ENCODE results near the gene ELF4.

Gene ELF4

DNA sequence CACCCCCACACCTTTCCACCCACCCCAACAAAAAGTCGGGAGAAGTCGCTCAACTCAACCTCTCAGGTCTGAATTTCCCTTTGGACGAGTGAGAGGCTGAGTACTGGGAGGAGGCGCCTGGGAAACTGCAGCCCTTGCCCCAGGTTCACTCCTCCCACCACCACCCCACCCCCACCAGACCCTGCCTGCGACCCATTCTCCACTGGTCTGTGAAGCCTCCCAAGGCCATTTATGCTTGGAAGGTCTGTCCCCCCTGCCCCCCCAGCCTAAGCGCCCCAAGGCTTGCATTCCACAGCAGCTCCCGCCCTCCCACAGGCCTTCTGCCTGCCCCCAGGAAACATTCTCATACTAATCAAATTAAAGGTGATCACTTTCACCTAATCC, 27.2 kb downstream of the ELF4 start:
- no peak for DNase-seq

DNA sequence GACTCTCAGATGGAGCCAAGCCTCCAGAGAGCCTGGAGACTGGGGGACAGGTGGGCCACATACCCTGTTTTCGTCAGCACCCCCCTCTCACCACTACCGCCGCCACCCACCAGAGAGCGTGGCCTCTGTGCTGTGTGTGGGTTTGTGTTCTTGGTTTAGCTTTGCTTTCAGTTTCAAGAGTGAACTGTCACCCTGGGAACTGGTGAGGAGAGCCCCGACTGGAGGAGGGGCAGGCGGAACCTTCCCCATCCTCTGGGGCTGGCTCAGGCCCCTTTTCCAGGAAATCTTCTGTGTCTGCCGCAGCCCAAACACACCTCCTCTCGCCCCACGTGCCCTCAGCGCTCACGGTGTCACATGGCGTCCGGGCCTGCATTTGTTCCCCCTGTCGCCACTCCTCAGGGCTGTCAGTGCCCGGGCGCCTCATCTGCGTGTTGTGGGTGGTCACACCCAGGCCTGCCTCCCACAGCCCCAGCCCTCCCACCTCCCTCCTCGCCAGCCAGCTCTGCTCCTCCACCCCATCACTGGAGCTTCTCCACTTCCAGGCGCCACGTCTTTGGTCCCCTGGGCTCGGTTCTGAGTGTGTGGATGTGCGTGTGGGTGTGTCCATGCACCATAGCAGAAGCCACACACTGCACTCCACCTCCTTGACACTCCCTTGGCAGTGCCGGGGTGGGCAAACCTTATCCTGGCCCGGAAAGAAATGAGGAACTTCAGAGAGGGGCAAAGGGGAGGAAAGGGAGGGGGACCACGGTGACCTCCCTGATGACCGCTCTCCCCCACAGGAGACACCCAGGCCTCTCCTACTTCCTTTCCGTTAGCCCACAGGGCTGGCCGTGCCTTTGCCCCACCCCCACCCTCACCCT, 27.8 kb downstream of the ELF4 start:
- no peak for DNase-seq

DNA sequence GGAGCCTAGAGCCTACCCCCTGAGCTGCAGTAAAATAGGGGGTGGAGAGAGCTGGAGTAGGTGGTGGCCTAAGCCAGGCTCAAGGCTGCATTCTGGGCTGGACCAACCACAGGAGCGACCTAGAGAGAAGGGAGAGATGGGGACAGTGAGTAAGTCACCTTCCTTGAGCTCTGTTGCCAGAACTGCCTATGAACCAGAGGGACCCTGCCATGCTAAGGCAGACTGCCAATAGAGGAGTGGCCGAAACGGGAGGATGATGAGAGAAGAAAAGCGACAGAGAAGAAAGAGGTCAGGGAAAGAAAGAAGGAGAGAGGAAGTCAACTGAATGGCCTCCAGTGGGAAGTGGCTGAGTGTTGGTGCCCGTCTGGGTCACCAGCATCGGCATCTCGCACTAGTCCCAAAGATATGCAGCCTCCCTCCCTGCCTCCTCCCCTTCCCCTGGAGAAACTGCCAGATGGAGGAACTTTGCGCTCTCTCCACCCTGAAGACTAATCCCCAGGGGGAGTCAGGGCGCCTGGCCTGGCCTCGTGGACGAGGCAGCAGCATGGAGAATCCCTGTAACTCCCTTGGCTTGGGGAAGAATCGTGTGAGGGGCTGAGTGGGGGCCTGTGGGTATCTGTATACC, 28.8 kb downstream of the ELF4 start:
- no peak for DNase-seq

DNA sequence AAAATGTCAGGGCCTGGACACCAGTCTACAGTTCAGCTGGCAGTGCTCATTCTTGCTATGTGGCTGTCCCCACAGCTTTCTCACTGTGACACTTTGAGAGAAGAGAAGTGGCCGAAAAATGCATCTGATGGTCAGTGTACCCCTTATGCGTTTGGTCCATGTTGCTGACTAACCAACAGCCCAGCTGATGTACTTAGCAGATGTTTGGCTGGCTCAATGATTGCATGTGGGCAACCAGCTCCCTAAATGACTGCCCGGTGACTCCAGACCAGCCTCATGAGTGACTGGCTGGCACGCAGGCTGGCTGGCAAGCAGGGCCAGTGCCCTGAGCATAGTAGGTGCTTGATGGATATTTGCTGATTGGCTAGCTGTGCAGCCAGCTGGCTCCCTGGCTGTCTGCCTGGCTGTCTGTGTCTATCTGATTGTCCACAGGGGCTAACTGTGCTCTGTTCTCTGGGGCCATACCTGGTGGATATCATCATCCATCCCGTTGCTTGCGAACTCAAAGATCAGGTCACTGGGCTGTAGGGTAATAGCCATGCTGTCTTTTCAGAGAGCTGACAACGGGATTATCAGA, 29.4 kb downstream of the ELF4 start:
- DNase-seq, result no peak

DNA sequence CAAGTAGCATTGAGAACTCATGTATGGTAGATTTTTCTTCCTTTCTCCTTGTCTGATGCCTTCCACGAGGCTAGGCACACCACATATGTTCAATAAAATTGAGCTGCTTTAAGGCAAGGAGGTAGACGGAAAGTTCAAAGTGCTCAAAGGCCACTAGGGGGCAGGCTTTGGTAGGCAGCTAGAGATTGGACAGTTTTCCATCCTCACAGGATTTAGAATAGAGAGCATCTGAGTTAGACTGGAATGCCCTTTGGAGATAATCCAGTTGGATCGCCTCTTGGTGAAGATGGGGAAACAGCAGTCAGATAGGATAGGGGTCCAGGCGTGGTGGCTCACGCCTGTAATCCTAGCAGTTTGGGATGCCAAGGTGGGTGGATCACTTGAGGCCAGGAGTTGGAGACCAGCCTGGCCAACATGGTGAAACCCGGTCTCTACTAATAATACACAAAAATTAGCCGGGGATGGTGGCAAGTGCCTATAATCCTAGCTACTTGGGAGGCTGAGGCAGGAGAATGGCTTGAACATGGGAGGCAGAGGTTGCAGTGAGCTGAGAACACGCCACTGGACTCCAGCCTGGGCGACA, 30.4 kb downstream of the ELF4 start:
- peak; percentile 70 for DNase-seq

DNA sequence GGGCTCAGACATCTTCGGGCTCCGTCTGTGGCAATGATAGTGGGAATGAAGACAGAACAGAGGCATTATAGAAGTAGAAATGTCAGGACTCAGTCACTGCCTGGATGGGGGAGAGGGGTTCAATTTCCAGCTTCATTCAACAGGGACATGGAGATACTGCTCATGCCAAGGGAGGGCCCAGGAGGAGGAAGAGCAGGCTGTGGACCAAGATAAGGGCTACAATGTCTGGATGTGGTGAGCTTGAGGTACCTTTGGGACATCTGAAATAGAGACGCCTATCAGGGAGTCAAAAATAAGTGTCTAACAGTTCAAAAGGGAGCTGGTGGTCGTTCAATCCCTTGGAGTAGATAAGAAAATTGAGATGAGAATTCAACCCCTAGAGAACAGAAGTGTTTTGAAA, 34.5 kb downstream of the ELF4 start:
- DNase-seq, result no peak

DNA sequence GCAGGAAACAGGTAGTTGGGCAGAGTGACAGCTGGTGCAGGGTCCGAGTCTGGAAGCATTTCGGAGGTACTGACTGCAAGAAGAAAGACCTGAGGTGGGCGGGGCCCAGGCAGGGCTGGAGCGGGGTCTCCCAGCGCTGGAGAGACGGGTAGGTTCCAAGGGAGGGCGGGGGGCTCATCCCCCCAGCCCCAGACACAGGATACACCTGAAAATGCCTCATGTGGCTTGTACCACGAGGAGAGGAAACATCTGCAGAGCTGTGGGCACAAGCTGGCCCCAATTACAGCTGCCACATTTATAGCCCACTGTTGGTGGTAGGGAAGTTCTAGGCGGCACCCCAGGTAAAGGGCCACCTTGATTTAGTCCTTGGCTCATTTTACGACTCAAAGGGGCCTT, 38.0 kb downstream of the ELF4 start:
- no peak for DNase-seq

DNA sequence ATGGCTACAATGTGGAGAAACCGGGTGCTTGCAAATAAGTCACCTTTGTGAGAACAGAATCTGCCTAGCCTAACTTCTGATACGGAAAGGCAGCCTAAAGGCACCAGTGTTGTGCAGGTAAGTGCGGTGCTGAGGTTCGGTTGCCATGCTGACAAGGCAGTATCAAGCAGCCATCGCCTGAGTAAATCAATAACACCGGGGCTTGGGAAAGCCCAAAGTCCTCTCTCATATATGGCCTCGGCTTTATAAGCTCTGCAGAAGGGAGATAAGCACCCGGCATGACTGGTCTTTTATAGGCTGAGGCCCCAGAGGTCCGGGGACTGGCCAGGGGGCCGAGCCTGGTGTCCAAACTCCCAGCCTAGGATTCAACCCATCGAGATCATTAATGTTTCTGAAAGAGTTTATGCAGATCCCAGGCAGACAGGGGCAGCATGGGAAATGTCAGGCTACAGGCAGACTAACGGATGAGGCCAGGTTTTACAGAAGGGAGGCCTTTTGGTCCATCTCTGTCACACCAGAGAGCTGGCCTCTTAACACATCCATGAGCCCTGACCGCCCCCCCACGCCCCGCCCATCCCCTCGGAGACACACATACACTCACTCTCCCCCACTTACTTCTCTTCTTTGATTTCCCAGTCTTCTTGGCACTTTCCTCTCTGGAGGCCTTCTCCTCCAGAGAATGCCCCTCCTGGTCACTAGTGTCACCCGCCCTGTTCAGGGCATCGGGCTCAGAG, 38.5 kb downstream of the ELF4 start:
- no peak for DNase-seq

DNA sequence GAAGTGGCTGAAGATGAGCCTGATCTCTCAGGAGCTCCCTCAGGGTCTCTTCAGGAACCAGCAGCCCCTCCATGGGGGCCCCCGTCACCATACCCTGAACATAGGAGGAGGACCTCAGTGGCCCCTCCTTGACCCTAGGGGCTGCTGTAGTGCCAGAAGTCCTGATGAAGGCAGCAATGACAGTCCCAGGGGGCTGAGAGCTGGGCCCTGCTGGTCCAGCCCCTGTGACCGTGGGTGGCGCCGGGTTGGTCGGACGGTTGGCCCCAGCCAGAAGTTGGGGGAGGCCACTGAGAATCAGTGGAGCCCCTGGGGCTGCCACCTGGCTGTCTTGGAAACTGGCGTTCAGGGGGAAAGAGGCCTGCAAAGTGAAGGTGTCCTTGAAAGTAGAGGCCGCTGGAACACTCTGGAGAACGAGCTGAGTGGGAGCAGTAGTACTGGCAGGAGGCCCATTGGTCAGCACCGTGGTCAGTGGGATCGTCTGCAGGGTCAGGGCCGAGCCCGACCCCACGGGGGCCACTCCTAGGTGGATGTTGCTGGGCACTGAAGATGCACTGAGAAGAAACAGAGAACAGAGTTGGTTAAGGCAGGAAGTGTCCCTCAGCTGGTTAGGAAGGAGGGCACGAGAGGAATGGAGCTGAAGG, 43.2 kb downstream of the ELF4 start:
- DNase-seq, result no peak

DNA sequence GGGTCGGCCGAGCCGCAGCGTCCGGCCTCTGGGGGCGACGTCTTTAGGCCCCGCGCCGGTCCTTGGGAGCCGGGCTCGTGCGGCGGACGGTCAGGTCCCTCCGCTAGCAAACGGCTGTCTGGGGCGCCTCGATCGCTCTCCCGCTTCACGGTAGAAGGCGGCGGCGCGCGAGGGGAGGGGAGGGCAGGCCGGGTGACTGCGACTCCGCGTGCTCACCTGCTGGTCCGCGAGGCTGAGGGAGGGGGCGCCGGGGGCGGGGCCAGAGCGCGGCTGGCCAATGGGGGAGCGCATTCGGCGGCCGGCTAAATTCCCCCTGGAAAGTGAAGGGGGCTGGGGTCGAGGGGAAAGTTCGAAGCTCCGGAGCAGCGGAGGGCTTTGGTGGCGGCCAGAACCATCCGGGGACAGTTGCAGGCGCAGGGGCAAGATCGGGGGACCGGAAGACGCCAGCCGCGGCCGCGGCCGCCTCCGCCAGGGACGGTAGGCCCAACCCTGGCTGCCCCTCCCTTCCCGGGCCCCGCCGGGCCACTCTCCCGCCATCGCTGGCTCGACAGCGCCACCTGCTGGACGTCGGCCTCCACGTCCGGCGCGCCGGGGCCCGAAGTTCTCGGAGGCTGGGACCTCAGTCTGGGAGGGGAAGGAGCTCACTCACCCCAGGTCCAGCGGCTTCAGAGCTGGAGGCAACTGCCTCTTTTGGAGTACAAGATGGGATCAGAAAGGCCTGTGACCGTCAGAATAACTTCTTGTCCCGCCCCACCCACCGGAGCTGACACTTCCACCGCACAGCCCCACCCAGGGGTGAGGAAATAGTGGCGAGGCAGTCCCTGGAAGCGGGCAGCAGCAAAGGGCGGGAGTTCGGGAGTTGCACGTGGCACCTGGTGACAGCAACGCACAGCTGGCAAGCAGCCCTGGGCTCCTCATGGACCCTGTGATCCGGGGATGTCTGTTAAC, 49.9 kb downstream of the ELF4 start:
- peak; percentile 61 for DNase-seq

DNA sequence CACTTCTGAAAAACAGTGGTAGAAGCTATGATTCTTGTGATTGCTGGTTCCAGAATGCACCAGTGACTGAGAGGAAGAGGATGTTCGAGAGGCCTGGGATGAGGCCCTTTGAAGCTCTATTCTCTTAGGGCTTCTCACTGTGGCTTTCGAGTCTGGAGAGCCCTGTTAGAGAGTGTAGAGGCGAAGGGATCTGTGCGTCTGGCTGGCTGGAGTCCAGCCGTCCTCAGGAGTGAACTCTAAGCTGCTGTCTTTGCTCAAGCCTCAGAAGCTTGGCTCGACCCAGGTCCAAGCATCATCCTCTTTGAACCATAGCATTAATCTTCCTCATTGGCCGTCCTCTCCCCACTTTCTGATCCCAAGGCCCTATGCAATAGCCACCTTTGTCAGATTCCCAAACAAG, 51.6 kb downstream of the ELF4 start:
- DNase-seq, result no peak

DNA sequence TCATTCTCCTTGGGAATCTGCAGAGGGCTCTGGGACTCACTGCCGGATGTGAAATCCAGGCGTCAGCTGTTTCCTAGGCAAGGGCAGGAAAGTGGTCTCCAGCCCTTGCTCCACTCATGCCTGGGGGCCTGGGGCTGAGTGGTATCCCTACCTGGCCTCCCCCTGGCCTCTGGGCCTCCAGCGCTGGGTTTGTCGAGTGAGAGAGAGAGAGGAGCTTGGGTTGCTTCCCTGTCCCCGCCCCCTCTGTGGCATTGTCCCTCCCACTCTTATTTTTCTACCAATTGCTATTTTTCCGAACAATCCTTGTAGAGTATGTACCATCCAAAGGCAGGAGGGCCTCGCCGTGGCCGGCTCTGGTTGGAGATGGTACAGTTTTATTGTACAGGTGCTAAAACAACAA, 53.1 kb downstream of the ELF4 start:
- DNase-seq, result no peak

DNA sequence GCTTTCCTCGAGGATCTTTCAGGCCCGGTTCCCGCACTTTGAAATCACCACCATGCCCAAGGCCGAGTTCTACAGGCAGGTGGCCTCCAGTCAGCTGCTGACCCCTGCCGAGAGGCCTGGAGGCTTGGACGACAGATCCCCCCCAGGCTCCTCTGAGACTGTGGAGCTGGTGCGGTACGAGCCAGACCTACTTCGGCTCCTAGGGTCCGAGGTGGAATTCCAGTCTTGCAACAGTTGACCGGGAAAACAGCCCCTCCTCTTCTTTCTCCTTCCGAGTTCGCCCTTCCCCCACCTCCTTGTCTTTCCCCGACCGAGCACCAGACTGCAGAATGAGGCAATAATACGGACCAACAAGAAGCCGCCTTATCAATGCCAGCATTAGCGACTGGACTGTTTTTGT, 54.4 kb downstream of the ELF4 start:
- no peak for DNase-seq

DNA sequence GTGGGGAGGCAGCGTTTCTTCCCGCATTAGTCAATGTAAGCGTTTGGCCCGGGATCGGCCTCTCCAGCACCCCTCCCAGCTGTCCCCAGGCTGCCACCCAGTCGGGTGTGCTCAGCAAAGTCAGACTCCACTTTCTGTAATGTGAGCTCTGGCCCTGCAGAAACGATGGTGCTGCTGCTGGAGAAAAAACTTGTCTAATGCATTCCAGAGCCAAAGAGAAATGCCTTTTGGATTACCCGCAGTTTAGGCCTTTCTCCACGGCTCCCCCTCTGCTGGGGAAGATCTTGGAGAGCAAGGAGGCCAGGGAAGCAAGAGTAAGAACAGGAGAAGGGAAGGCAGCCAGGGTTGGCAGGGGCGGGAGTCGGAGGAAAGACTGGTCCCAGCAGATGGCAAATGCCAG, 55.2 kb downstream of the ELF4 start:
- peak; percentile 70 for DNase-seq

DNA sequence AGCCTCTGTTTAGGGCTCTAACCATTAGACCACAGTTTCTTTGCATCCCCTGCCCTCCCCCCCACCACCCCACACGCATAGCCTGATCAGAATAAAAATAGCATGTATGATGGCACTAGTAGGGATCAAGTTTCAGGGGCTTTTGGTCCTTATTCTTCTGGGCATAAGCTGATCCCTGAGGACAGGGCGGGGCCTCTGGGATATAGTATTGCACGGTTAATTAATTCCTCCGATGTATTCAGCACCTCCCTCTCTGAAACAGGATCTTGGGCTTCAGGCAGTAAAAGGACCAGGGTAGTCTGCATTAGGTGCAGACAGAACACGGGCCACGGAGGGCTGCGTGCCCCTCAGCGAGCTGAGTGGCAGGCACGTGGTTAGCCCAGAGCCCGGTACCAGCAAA, 57.1 kb downstream of the ELF4 start:
- no peak for DNase-seq

DNA sequence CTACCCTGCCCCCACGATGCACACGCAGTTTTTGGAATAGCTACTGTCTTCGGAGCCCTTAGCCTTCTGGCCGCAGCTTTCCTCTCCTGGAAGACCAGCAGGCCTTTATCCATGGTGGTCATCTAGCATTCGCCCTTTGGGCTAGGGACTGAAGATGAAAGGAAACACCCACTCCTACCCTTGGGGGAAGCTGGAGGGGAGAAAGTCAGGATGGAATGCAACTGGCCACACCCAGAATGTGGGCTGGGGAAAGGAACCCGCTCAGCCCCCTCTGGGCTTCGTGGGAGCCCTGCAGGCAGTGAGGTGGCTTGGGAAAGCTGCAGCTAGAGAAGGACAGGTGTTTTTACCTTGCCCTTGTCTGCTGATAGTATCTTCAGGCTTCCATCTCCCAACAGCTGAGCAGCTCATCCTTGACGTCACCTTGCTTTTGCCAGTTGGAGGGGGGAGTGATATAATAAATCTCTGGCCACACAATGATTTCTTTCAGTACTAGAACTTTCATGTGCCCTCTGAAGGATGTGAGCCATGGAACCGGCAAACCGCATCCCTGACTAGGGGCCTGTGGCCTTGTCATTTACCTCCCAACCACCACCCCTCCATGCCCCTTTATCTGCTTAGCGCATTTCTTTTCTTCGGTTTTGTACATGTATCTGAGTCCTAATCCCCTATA, 59.0 kb downstream of the ELF4 start:
- no peak for DNase-seq

DNA sequence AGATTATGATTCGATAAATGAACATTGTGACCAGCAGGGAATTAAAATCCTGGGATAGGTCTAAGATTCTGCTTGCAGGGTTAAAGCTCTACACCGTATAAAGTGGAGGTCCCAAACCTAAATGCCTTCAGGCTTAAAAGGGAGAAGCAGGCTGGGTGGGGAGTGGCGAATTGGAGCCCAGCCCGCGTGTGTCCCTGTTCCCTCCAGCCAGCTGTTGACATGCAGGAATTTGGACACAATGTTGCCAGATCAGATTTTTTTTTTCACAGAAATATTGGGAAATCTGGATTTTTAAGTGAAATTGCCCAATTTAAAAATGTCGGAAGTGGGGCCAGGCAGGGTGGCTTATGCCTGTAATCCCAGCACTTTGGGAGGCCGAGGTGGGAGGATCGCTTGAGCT, 60.5 kb downstream of the ELF4 start:
- DNase-seq, result no peak

DNA sequence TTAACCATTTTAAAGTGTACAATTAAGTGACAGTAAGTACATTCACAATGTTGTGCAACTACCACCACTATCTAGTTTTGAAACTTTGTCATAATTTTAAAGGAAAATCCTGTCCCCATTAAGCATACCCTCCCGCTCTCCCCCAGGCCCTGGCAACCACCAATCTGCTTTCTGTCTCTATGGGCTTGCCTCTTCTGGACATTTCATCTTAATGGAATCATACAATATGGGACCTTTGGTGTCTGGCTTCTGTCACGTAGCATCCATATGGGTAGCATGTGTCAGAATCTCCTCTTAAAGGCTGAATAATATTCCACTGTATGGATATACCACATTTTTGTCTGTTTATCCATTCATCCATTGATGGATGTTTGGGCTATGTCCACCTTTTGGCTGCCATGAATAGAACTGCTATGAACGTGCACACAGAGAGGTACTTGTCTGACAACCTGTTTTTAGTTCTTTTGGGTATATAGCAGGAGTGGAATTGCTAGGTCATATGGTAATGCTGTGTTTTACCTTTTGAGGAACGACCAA, 61.5 kb downstream of the ELF4 start:
- no peak for DNase-seq

DNA sequence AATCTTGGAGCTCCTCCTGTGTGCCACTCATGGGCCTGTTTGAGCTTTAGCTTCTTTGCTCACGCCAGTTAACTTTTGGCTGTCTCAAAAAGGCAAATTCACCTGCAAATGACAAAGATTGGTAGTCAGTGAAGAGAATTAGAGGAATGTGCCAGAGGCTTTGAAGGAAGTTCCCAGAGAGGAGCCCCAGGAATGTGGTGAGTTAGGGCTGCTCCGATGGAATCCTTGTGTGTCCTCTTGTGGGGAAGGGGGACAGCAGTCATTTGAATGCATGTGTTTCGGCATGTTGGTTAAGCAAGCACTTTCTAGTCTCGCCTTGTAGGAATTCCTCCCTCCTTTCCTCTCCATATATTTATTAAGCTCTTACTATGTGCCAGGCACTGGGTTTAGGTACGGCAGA, 62.9 kb downstream of the ELF4 start:
- no peak for DNase-seq

DNA sequence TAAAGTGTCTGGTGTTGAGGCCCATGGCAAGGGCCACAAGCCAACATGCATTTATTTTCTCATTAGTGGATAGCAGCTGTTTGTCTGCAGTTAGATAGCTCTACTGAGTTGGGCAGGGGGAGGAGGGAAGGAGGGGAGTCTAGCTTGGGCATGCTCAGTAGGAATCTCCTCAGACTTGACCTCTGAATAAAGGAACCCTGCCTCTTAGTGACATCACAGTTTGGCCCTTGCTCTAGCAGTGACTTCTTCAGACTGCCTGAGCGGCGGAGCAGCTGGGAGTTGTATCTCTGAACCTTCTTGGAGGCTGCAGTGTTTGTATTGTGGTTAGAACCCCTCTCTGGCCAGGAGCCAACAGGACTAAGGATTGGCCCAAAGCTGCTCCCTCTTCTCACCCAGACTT, 70.5 kb downstream of the ELF4 start:
- no peak for DNase-seq

DNA sequence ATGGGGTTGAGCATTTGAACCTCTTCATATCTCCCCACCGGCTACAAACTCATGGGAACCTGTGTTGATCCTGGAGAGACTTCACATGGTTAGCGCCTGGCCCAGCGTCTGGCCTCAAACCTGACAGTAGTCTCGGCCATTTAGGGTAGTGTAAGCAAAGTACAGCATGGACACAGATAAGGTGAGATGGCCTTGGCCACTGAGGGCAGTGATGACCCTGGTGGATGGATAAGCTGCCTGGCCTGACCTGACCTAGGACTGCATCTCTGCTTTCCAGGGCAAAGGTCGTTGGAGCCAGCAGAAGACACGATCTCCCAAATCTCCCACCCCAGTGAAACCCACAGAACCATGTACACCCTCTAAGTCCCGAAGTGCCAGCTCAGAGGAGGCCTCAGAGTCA, 76.1 kb downstream of the ELF4 start:
- no peak for DNase-seq

Measured in fibroblast of skin of right quadriceps (primary cell).